ENCODE measurements around the gene NKRF. TPM values are rescaled to one million over a fixed set of nuclear protein-coding genes. Genes with fewer than 3 reads are reported as not detected.

Gene NKRF
- total RNA-seq, 1 donor from 2014 or later, result 17.4 TPM

- Mint-ChIP-seq H3K27ac (no peak overlapping the region), H3K4me1 (no peaks in the 10 kb centered on the region), H3K27me3 (ENCODE audit: insufficient read depth, low read depth) (peaks cover 2% of the 10 kb centered on the region), H3K9me3 (peaks cover 9% of the 10 kb centered on the region), H3K36me3 (peaks cover 6% of the 10 kb centered on the region), H3K4me3 (no peak overlapping the region)
- TF ChIP-seq EZH2phosphoT487 (IDR thresholded peaks at IDR 0.05) (no peak), EZH2 (IDR thresholded peaks at IDR 0.05) (no peak), CTCF (IDR thresholded peaks at IDR 0.05) (no peak)
- Histone ChIP-seq H3K27me3 (no peaks in the 10 kb centered on the region), H3K9ac (no peak overlapping the region), H3K9me3 (ENCODE audit: low read depth) (no peaks in the 10 kb centered on the region), H3K36me3 (no peaks in the 10 kb centered on the region), H4K20me1 (ENCODE audit: low read depth) (no peaks in the 10 kb centered on the region), H3F3A (ENCODE audit: low read depth) (no peaks in the 10 kb centered on the region), H3K4me1 (no peaks in the 10 kb centered on the region), H3K79me2 (ENCODE audit: low read depth) (no peaks in the 10 kb centered on the region), H3K27ac (no peak overlapping the region), H3K4me2 (no peak overlapping the region), H3K4me3 (no peak overlapping the region), H2AFZ (replicated peaks) (no peak overlapping the region)
- no peak for DNase-seq (ENCODE audit: low spot score)
Measured at GRCh38 chrX:119624417-119624816, 18.2 kb upstream of the NKRF start.

- Mint-ChIP-seq H3K27ac (no peak overlapping the region), H3K4me3 (no peak overlapping the region), H3K36me3 (peaks cover 3% of the 10 kb centered on the region), H3K27me3 (ENCODE audit: insufficient read depth, low read depth) (no peaks in the 10 kb centered on the region), H3K4me1 (no peaks in the 10 kb centered on the region), H3K9me3 (peaks cover 7% of the 10 kb centered on the region)
- Histone ChIP-seq H2AFZ (replicated peaks) (no peak overlapping the region), H3K27ac (no peak overlapping the region), H3K36me3 (no peaks in the 10 kb centered on the region), H3F3A (ENCODE audit: low read depth) (no peaks in the 10 kb centered on the region), H3K4me2 (no peak overlapping the region), H3K4me1 (no peaks in the 10 kb centered on the region), H3K9me3 (ENCODE audit: low read depth) (no peaks in the 10 kb centered on the region), H3K4me3 (no peak overlapping the region), H3K9ac (no peak overlapping the region), H3K79me2 (ENCODE audit: low read depth) (no peaks in the 10 kb centered on the region), H3K27me3 (no peaks in the 10 kb centered on the region), H4K20me1 (ENCODE audit: low read depth) (no peaks in the 10 kb centered on the region)
- TF ChIP-seq EZH2 (IDR thresholded peaks at IDR 0.05) (no peak), CTCF (IDR thresholded peaks at IDR 0.05) (no peak), EZH2phosphoT487 (IDR thresholded peaks at IDR 0.05) (no peak)
- DNase-seq (ENCODE audit: low spot score), result no peak
Measured at GRCh38 chrX:119622356-119623232, 16.4 kb upstream of the NKRF start.

- Histone ChIP-seq H3K27me3 (no peaks in the 10 kb centered on the region), H3K27ac (no peak overlapping the region), H2AFZ (replicated peaks) (no peak overlapping the region), H3K79me2 (ENCODE audit: low read depth) (no peaks in the 10 kb centered on the region), H3K36me3 (no peaks in the 10 kb centered on the region), H3K4me1 (no peaks in the 10 kb centered on the region), H3K4me2 (no peak overlapping the region), H4K20me1 (ENCODE audit: low read depth) (no peaks in the 10 kb centered on the region), H3K4me3 (no peak overlapping the region), H3F3A (ENCODE audit: low read depth) (no peaks in the 10 kb centered on the region), H3K9ac (no peak overlapping the region), H3K9me3 (ENCODE audit: low read depth) (no peaks in the 10 kb centered on the region)
- Mint-ChIP-seq H3K27ac (no peak overlapping the region), H3K36me3 (peaks cover 3% of the 10 kb centered on the region), H3K9me3 (peaks cover 5% of the 10 kb centered on the region), H3K27me3 (ENCODE audit: insufficient read depth, low read depth) (no peaks in the 10 kb centered on the region), H3K4me3 (no peak overlapping the region), H3K4me1 (no peaks in the 10 kb centered on the region)
- DNase-seq (ENCODE audit: low spot score), result no peak
- TF ChIP-seq EZH2 (IDR thresholded peaks at IDR 0.05), result no peak
- no peak for TF ChIP-seq EZH2phosphoT487 (IDR thresholded peaks at IDR 0.05)
- TF ChIP-seq CTCF (IDR thresholded peaks at IDR 0.05), result no peak
Measured at GRCh38 chrX:119618439-119618838, 12.2 kb upstream of the NKRF start.

Measured in neural progenitor cell (in vitro differentiated cells).